NCI-H2081 treated with DMSO at 0.1 percent for 48 hours (cell line): ENCODE data around the gene LRP1-AS.

Source experiments
- DNase-seq: peaks from one replicate; lab custom pipeline; 2025; lab: John Stamatoyannopoulos, UW

The LRP1-AS gene

DNA sequence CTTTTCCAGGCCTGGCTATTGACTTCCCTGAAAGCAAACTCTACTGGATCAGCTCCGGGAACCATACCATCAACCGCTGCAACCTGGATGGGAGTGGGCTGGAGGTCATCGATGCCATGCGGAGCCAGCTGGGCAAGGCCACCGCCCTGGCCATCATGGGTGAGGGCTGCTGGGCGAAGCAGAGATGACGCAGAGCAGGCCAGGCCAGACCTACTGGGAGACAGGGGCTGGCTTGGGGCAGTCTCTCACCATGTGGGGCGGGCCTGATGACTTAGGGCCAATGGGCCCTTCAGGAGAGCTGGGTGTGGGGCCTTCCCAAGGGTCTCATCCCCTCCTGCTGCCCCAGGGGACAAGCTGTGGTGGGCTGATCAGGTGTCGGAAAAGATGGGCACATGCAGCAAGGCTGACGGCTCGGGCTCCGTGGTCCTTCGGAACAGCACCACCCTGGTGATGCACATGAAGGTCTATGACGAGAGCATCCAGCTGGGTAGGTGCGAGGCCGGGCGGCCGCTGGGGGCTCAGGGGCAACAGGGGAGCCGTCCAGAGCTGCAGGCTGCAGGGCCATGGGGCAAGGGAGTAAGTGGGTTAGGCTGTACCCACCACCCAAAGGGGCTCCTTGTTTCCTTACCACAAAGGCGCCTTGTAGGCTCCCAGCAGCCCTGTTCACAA is 33.0 kb upstream of the LRP1-AS start:
- no peak for DNase-seq

DNA sequence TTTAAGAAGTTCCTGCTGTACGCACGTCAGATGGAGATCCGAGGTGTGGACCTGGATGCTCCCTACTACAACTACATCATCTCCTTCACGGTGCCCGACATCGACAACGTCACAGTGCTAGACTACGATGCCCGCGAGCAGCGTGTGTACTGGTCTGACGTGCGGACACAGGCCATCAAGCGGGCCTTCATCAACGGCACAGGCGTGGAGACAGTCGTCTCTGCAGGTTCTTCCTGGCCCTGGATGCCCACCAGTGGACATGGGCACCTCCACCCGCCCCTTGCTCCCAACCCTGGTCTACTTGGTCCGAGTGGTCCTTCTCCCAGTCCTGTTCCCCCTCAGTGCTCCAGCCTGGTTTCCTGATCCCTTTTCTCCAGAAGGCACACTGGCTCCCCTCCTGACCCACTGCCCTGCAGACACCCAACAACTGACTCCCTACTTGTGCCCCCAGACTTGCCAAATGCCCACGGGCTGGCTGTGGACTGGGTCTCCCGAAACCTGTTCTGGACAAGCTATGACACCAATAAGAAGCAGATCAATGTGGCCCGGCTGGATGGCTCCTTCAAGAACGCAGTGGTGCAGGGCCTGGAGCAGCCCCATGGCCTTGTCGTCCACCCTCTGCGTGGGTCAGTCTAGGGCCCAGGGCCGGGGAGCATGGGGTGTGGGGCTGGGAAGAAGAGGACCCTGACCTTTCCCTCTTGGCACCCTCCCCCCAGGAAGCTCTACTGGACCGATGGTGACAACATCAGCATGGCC is 32.1 kb upstream of the LRP1-AS start:
- DNase-seq, result no peak

GRCh38 chr12:57178213-57178612 is 30.8 kb upstream of the LRP1-AS start:
- no peak for DNase-seq

DNA sequence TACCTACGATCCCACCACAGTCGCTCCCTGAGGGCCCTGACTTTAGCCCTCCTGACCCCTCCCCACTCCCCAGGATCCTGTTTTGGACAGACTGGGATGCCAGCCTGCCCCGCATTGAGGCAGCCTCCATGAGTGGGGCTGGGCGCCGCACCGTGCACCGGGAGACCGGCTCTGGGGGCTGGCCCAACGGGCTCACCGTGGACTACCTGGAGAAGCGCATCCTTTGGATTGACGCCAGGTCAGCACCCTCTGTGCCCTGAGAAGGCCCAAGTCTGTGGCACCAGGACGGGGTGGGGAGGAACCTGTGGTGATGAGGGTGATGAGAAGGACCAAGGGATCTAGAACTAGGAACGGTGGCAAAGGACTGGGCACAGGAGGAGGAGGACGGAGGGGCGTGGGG is 29.9 kb upstream of the LRP1-AS start:
- no peak for DNase-seq

DNA sequence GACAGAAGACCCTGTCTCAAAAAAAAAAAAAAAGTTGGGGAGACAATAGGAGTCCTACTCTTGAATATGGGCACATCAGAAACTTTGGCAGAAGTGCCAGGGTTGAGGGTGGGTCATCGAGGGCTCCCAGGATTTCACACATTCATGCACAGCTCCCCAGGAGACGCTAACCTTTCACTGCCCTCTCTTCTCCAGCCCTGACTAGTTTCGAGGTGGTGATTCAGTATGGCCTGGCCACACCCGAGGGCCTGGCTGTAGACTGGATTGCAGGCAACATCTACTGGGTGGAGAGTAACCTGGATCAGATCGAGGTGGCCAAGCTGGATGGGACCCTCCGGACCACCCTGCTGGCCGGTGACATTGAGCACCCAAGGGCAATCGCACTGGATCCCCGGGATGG is 29.4 kb upstream of the LRP1-AS start:
- DNase-seq, result no peak

DNA sequence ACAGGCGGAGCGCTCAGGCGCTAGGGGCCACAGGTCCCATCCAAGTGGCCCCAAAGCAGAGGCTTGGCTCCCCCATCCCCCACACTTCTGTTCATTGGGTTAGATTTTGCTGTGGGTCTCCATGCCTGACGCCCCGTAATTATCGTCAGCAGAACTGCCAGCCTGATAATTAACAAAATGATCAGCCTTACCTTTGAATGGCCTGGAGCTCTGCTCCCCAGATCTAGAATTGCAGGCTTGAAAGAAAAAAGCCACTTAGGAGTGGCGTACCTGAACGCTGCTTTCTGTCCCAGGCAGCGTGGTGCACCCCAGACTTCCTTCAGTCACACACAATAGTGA is 28.7 kb upstream of the LRP1-AS start:
- DNase-seq, result peak; percentile 19

- DNase-seq, result peak; percentile 71
These were observed 28.2 kb upstream of the LRP1-AS start for GRCh38 chr12:57175428-57176138.

DNA sequence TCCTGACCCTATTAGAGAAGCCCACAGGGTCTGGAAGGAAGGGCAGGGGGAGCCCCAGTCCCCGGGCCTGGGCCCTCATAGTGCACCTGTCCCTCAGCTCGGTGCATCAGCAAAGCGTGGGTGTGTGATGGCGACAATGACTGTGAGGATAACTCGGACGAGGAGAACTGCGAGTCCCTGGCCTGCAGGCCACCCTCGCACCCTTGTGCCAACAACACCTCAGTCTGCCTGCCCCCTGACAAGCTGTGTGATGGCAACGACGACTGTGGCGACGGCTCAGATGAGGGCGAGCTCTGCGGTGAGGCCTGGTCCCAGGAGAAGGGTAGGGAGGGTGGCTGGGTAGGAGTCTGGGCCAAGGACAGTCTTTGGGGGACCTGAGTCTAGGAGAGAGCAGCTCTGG is 26.3 kb upstream of the LRP1-AS start:
- DNase-seq, result no peak

DNA sequence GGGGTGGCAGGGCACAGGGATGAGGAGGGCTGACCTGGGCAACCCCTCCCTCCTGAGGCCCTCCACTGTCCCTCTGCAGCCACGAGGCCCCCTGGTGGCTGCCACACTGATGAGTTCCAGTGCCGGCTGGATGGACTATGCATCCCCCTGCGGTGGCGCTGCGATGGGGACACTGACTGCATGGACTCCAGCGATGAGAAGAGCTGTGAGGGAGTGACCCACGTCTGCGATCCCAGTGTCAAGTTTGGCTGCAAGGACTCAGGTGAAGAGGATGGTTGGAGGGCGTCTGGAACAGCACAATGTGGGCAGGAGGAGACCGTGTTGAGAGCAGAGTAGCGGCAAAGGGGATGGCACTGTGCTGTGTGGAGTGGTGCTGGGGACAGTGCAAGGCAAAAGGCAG is 25.7 kb upstream of the LRP1-AS start:
- no peak for DNase-seq

DNA sequence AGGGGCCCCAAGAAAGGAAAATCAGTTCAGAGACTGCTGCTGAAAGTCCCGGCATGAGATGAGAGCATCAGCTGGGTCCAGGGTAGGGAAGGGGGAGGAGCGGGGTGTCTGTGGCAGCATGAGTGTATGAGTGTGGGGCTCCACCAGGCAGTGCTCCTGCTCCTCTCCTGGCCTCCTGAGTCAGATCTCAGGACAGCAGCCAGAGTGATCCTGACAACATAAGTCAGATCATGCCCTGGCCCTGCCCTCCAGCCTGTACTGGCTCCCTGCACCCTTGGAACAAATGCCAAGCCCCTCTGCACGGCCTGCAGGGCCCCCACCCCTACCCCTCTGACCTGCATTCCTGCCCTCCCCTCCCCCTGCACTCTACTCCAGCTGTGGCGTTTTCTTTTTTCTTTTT is 24.2 kb upstream of the LRP1-AS start:
- no peak for DNase-seq

DNA sequence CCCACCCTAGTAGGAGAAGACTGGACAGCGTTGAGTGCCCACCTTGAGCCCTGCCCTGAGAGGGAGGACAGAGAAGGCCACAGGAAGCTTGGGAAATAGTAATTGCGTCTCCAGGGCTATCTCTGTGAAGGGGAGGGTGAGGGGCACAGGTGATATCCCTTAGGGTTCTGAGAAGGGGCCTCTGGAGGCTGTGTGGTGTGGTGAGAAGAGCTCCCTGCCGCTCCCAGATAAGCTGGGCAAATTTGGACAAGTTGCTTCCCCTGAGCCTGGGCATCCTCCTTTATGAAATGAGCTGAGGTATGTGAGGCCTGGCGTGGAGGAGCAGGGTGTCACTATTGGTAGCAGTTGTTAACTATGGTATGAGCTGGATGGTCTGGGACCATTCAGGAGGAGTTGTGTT is 23.5 kb upstream of the LRP1-AS start:
- DNase-seq, result no peak

- no peak for DNase-seq
These were observed 23.0 kb upstream of the LRP1-AS start for GRCh38 chr12:57170408-57170807.

DNA sequence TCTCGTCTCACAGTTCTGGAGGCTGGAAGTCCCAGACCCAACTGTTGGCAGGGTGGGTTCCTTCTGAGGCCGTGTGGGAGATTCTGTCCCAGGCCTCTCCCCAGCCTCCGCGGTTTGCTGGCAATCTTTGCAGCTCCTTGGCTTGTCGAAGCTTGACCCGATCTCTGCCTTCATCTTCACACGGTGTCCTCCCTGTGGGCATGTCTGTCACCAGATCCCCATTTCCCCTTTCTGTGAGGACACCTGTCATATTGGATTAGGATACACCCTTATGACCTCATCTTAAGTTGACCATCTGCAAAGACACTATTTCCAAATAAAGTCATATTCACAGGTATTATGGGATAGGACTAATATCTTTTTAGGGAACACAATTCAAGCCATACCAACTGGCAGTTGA is 22.6 kb upstream of the LRP1-AS start:
- no peak for DNase-seq

- DNase-seq, result no peak
These were observed 21.8 kb upstream of the LRP1-AS start for GRCh38 chr12:57169046-57169795.

DNA sequence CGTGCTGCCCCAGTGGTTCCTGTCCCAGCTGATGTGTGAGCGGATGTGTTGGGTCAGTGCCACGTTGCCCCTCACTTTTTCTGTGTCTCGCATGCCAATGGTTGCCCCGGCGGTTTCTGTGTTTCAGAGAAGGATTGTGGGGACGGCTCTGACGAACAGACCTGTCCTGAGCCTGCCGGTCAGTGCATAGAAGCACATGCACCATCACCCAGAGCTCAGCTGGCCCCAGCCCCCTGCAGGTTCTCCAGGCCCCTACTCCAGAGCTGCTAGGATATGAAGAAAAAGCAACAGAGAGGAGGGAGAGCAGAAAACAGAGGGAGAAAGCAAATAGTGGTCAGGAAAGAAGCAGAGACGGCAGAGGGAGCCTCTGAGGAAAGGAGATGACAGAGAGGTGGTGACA is 20.6 kb upstream of the LRP1-AS start:
- no peak for DNase-seq

GRCh38 chr12:57166971-57167371 is 19.6 kb upstream of the LRP1-AS start:
- no peak for DNase-seq

- DNase-seq, result no peak
These were observed 18.3 kb upstream of the LRP1-AS start for GRCh38 chr12:57165741-57166140.

DNA sequence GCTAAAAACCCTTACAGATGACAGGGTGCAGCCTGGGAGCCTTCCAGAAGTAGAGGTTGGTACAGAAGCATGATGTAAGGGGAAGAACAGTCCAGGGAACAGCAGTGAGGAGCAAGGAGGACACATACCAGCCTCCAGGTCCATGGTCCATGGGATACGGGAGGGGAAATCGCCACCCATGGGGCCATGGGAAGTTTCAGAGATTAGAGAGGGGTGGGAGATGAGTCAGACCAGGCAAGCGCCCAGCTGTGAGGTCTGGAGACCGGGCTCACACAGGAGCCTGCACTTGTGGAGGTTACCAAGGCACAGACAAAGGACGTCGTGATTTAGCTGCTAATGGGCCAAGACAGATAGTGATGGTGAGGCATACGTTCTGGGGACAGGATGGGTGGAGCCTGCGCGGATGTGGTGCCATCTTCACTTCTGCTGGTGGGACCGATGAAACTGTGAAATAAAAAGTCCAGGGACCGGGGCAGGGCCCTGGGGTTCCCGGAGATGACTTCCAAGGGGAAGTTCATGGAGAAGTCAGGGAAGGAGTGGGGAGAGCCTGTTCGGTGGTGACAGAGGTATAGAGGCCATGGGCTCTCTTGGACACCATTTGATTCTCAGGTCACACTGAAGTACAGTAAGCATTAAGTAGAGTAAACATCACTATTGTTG is 17.7 kb upstream of the LRP1-AS start:
- no peak for DNase-seq

DNA sequence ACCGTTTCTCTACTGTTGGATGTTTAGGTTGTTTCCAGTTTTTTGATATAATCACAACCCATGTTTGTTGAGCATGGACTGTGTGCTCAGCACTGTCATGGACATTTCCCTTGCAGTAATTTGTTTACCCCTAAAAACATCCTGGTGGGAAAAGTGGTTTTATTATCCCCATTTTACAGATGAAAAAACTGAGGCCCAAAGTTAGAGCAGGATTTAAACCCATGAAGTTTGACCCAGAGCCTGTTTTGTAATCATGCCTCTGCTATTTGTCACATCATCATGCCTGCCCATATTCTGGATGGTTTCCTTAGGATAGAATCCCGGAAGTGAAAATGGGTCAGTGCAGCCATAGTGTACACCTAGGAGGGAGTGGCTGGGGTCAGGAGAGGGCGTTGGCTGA is 17.0 kb upstream of the LRP1-AS start:
- no peak for DNase-seq

DNA sequence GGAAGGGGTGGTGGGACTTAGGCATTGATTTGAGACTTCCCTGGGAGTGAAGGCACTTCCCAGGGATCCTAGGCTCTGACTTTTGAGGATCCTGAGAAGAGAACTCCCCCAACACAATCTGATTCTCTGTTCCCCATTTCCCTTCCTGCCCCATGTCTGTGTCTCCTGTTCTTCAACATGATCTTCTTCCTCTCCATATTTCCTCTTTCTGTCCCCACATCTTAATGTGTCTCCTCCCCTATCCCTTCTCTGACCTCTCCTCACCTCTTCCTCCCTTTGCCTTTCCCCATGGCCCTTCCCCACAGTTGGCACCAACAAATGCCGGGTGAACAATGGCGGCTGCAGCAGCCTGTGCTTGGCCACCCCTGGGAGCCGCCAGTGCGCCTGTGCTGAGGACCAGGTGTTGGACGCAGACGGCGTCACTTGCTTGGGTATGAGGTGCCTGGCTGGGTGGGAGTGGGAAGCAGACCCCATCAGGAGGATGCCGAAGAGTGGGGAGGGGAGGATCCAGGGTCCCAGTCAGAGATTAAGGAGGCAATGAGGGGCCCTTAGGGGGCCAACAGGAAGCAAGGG is 15.2 kb upstream of the LRP1-AS start:
- no peak for DNase-seq

- DNase-seq, result no peak
These were observed 14.1 kb upstream of the LRP1-AS start for GRCh38 chr12:57161491-57161890.

DNA sequence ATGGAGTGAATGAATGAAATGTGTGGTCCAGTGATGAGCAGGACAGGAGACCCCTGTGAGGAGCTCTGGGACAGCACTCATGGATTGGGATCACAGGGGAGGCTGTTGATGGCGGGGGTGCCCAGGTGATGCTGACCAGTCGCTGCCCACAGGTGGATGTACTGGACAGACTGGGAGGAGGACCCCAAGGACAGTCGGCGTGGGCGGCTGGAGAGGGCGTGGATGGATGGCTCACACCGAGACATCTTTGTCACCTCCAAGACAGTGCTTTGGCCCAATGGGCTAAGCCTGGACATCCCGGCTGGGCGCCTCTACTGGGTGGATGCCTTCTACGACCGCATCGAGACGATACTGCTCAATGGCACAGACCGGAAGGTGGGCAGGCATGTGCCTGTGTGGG is 13.3 kb upstream of the LRP1-AS start:
- DNase-seq, result no peak
